Pancreas (tissue), 10 donors: ENCODE results near the gene NACA2. TPM values are rescaled to one million over a fixed set of nuclear protein-coding genes. Genes with fewer than 3 reads are reported as not detected.
"Not testable (repeated sequence)": the region's sequence is repeated elsewhere in the genome, so short reads cannot be mapped to it uniquely, and the experiment has no call there.

Source experiments
- ATAC-seq, 4 donors: fragments of 200-7000 bp; cut with Tn5 transposase; one replicate each; pipeline versions ENCODE4 v1.8.0 to v1.9.1; 2020; ENCODE audit warnings: mild to moderate bottlenecking in 4 of 4, moderate library complexity in 4 of 4
- DNase-seq, 6 donors: peaks; one replicate each; pipeline ENCODE4 v3.0.0-alpha.2; 2020
- FAIRE-seq: peaks from 2 replicates; lab custom pipeline; 2012; peaks lifted over from hg19 to GRCh38; lab: Jason Lieb, UNC
- H3K27ac ChIP-seq, 4 donors: fragments of 200-600 bp; sonication (generic); 1 replicate in 3 of 4; 2 replicates in 1 of 4; pipeline versions ENCODE4 v1.5.0 to v1.8.0; 2020
- H3K27me3 ChIP-seq, 4 donors: fragments of 200-600 bp; one replicate each; pipeline ENCODE4 v1.8.0; 2021
- H3K36me3 ChIP-seq, 3 donors: fragments of 200-600 bp; sonication (generic) in 1 of 3; one replicate each; pipeline versions ENCODE4 v1.5.0 to v1.8.0; 2020 to 2021
- H3K4me1 ChIP-seq, 3 donors: fragments of 200-600 bp; one replicate each; pipeline ENCODE4 v1.8.0; 2021
- H3K4me3 ChIP-seq, 4 donors: fragments of 200-600 bp; sonication (generic) in 2 of 4; one replicate each; pipeline versions ENCODE4 v1.5.0 to v1.8.0; 2020 to 2021
- H3K9me3 ChIP-seq, 4 donors: fragments of 200-600 bp; one replicate each; pipeline ENCODE4 v1.8.0; 2021
- CTCF ChIP-seq, 4 donors: fragments of 200-600 bp; sonication (generic) in 3 of 4; IDR thresholded peaks; one replicate each; pipeline versions ENCODE4 v1.5.0 to v1.8.0; 2021; ENCODE audit warnings: antibody characterized with exemption in 4 of 4
- WGBS, 2 donors: extraction: QIAGEN DNeasy Blood & Tissue Kit; methylation state at CpG; one replicate each; pipeline ENCODE4 v1.1.7; 2013; 5-methylcytosine and 5-hydroxymethylcytosine counted together
- intact Hi-C, 3 donors: fragments of 100-400 bp; cut with DNase I; formaldehyde crosslinking; loops; one replicate each; pipeline versions ENCODE4 v1.11.1 to v1.14.2; 2022
- polyA plus RNA-seq, 2 donors: library from polyadenylated mRNA; stranded (reverse); fragments of 200-250 nt; gene quantifications; one replicate each; pipeline ENCODE4 v1.2.3, GENCODE V29; 2013
- total RNA-seq, 6 donors: library from RNA; stranded (reverse); fragmentation: NEBNext Ultra II Directional in 4 of 6; extraction: Animal tissue kit (Norgen Biotek cat#: 25700) in 4 of 6; gene quantifications; one replicate each; pipeline versions ENCODE4 v1.2.1 to v1.2.4, GENCODE V29; 2021 to 2023
- donor health status: healthy with polysubstance abuse.
- donor health status: DM: no; HTN: no; CAD: no; lungs with moderate emphysema.
- donor health status: DM: no; HTN: no; CAD: no.
- donor health status: control.
- donor health status: control.
- donor health status: Bipolar disorder and iron deficiency.
- donor health status: DM: yes; HTN: yes; CAD: no.
- donor health status: DM: no; HTN: no; CAD: no.
- donor health status: DM: no; HTN: no; CAD: no.
- donor health status: DM: yes; HTN: yes; CAD: no.

Gene NACA2
- total and polyA plus RNA-seq, 8 donors, result 0.12 TPM; not detected in 7

GRCh38 chr17:61579347-61579746 is 11.7 kb downstream of the NACA2 start:
- Histone ChIP-seq H3K4me1 (peaks cover 0 to 4% (median 0%) of the 10 kb centered on the region in 3 donors), H3K9me3 (no peaks in the 10 kb centered on the region), H3K27me3 (no peaks in the 10 kb centered on the region), H3K27ac (no peak overlapping the region), H3K4me3 (no peak overlapping the region), H3K36me3 (no peaks in the 10 kb centered on the region)
- DNase-seq (no peak), FAIRE-seq (no peak), ATAC-seq (no peak)
- intact Hi-C loops, result no loop called here
- WGBS, 2 donors, result 79 to 82% methylated on average over 3 of the region's 3 CpGs
- TF ChIP-seq CTCF (IDR thresholded peaks at IDR 0.05), result no peak

- Histone ChIP-seq H3K27me3 (no peaks in the 10 kb centered on the region), H3K27ac (no peak overlapping the region), H3K4me1 (peaks cover 0 to 4% (median 0%) of the 10 kb centered on the region in 3 donors), H3K4me3 (no peak overlapping the region), H3K36me3 (no peaks in the 10 kb centered on the region), H3K9me3 (no peaks in the 10 kb centered on the region)
- FAIRE-seq (no peak), DNase-seq (no peak), ATAC-seq (no peak)
- intact Hi-C loops, result no loop called here
- WGBS, 2 donors, result 90% methylated on average over 4 of the region's 4 CpGs
- TF ChIP-seq CTCF (IDR thresholded peaks at IDR 0.05), result no peak
Observed at GRCh38 chr17:61578645-61579044, 12.4 kb downstream of the NACA2 start.

- intact Hi-C loops, result no loop called here
- no peak overlapping the region for H3K27ac ChIP-seq
- no peaks in the 10 kb centered on the region for H3K36me3 ChIP-seq
- no peak overlapping the region for H3K4me3 ChIP-seq
- TF ChIP-seq CTCF (IDR thresholded peaks at IDR 0.05), result no peak
- FAIRE-seq (no peak), ATAC-seq (no peak), DNase-seq (no peak)
- H3K4me1 ChIP-seq, result no peaks in the 10 kb centered on the region
- H3K9me3 ChIP-seq, result no peaks in the 10 kb centered on the region
- no peaks in the 10 kb centered on the region for H3K27me3 ChIP-seq
- 92 to 100% methylated on average over 2 of the region's 2 CpGs for WGBS, 2 donors
Observed at GRCh38 chr17:61575983-61576382, 15.0 kb downstream of the NACA2 start.

- Histone ChIP-seq H3K27me3 (no peaks in the 10 kb centered on the region), H3K9me3 (no peaks in the 10 kb centered on the region), H3K4me3 (no peak overlapping the region), H3K36me3 (no peaks in the 10 kb centered on the region), H3K4me1 (no peaks in the 10 kb centered on the region), H3K27ac (no peak overlapping the region)
- DNase-seq (no peak), ATAC-seq (no peak), FAIRE-seq (no peak)
- TF ChIP-seq CTCF (IDR thresholded peaks at IDR 0.05), result no peak
- 71 to 75% methylated on average over 5 of the region's 5 CpGs for WGBS, 2 donors
- intact Hi-C loops, result no loop called here
Observed at GRCh38 chr17:61575352-61575975, 15.6 kb downstream of the NACA2 start.

GRCh38 chr17:61574542-61575351 is 16.3 kb downstream of the NACA2 start:
- no peaks in the 10 kb centered on the region for H3K36me3 ChIP-seq
- no peak for TF ChIP-seq CTCF (IDR thresholded peaks at IDR 0.05)
- no peak overlapping the region for H3K4me3 ChIP-seq
- H3K27ac ChIP-seq, result no peak overlapping the region
- DNase-seq (peak in 1 of 6 donors; percentile 9), FAIRE-seq (no peak), ATAC-seq (peak in 3 of 4 donors; percentile 43 to 59 (median 59))
- H3K4me1 ChIP-seq, result no peaks in the 10 kb centered on the region
- 13 to 15% methylated on average over 9 of the region's 9 CpGs for WGBS, 2 donors
- H3K9me3 ChIP-seq, result no peaks in the 10 kb centered on the region
- H3K27me3 ChIP-seq, result no peaks in the 10 kb centered on the region
- intact Hi-C loops, result no loop called here

GRCh38 chr17:61572547-61572946 is 18.5 kb downstream of the NACA2 start:
- H3K27me3 ChIP-seq, ATAC-seq, H3K36me3 ChIP-seq, H3K4me1 ChIP-seq, DNase-seq, H3K27ac ChIP-seq, FAIRE-seq, intact Hi-C loops, H3K9me3 ChIP-seq, H3K4me3 ChIP-seq: not testable (repeated sequence)
- 95 to 96% methylated on average over 7 of the region's 7 CpGs for WGBS, 2 donors
